ENCODE measurements around the gene ACAP2.

GRCh38 chr3:195441051-195441450 lies 1.8 kb downstream of the ACAP2 start:
- TF ChIP-seq REST (IDR thresholded peaks at IDR 0.05; ENCODE audit: unreplicated experiment) = no peak
- no peak for TF ChIP-seq CTCF (conservative IDR thresholded peaks at IDR 0.05; ENCODE audit: low read depth in 2 of 2)
- no peak for TF ChIP-seq ZNF114 (CRISPR knock-in tag; IDR thresholded peaks at IDR 0.05)
- TF ChIP-seq EZH2phosphoT487 (IDR thresholded peaks at IDR 0.05; ENCODE audit: unreplicated experiment) = no peak
- no peak for TF ChIP-seq POLR2AphosphoS5 (IDR thresholded peaks at IDR 0.05; ENCODE audit: low read depth)
- no peak for TF ChIP-seq EZH2 (IDR thresholded peaks at IDR 0.05; ENCODE audit: low read depth, unreplicated experiment)
- no peak for TF ChIP-seq JUNB (IDR thresholded peaks at IDR 0.05; ENCODE audit: unreplicated experiment)
- TF ChIP-seq CREB1 (CRISPR knock-in tag; IDR thresholded peaks at IDR 0.05; ENCODE audit: low read depth) = no peak
